GM18511 (cell line): ENCODE results near the gene BTG2.
"Not testable (repeated sequence)": the region's sequence is repeated elsewhere in the genome, so short reads cannot be mapped to it uniquely, and the experiment has no call there.

ENCODE experiments used
- ATAC-seq: cut with Tn5 transposase; IDR thresholded peaks from one replicate; pipeline ENCODE4 v1.9.1; 2021; ENCODE audit warnings: mild to moderate bottlenecking, moderate library complexity; ENCODE audit not compliant: unreplicated experiment

The BTG2 gene, protein sequence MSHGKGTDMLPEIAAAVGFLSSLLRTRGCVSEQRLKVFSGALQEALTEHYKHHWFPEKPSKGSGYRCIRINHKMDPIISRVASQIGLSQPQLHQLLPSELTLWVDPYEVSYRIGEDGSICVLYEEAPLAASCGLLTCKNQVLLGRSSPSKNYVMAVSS

DNA sequence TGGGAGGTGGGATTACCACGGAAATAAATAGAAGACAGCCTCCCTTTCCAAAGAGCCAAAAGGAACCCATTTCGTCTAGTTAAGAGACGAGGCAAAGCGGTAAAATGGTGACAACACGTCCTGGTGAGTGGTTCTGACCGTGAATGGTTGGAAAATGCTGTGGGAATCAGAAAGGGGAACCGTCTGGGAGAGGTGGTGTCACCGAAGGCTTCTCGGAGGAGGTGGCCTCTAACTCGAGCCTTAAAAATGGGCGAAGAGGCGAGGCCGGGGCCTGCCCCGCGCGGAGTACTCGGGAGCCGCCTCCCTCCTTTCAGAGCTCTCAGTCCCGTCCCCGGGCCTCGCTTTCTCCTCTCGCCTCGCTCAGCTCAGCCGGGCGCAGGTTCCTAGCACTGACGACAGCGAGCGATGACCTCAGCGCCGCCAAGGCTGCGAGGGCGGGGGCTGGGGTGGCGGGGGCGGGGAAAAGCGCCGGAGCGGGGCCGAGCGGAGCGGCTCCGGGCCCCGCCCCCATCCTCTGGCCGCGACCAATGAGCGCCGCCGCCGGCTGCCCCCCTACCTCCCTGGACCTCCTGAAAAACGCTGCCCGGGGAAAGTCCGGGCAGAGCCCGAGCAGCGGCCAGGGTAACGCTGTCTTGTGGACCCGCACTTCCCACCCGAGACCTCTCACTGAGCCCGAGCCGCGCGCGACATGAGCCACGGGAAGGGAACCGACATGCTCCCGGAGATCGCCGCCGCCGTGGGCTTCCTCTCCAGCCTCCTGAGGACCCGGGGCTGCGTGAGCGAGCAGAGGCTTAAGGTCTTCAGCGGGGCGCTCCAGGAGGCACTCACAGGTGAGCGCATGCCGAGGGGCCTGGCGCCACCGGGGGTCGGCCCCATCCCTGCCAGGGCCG, at the start of gene BTG2:
BTG2 (plus strand) TSS at position 601 of the 890 bp plus-strand sequence; CDS start at position 689, 88 bp downstream.
- ATAC-seq, result peak; percentile 74

DNA sequence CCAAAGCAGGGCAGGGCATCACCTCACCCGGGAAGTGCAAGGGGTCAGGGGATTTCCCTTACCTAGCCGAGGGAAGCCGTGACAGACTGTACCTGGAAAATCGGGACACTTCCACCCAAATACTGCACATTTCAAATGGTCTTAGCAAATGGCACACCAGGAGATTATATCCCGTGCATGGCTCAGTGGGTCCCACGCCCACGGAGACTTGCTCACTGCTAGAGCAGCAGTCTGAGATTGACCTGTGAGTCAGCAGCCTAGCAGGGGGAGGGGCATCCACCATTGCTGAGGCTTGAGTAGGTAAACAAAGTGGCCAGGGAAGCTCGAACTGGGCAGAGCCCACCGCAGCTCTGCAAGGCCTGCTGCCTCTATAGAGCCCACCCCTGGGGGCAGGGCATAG, 48.7 kb upstream of the BTG2 start:
- not testable (repeated sequence) for ATAC-seq

DNA sequence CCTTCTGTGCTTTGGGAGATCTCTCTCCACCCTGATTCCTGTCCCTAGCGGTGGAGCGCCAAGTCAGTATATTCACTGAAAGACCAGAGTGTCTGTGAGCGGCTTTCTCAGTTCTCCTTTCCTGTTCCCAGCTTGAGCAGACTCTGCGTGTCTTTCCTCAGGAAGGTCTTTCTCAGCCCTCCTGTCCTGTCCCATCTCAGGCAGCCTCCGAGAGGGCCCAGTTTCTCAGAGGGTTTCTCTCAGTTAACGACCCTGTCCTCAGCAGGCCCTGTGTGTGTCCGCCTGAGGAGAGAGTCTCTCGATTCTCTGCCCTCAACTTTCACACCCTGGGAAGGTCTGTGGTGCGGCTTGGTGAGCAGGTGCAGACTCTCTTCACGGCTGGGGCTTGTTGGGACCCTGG, 41.8 kb upstream of the BTG2 start:
- ATAC-seq, result no peak

- ATAC-seq, result no peak
Measured at GRCh38 chr1:203264052-203264501, 41.2 kb upstream of the BTG2 start.

DNA sequence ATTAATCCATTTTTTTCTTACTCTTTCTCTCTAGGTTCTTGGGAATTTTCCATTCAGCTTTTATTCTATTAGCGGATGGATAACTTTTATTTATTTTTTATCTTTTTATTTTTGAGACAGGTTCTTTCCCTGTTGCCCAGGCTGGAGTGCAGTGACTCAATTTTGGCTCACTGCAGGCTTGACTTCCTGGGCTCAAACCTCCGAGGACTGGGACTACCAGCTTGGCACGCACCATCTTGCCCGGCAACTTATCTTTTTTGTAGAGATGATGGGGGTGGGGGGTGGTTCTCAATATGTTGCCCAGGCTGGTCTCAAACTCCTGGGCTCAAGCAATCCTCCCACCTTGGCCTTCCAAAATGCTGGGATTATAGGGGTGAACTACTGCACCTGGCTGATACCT, 39.8 kb upstream of the BTG2 start:
- ATAC-seq, result no peak

GRCh38 chr1:203266140-203266539, 39.2 kb upstream of the BTG2 start:
- not testable (repeated sequence) for ATAC-seq

DNA sequence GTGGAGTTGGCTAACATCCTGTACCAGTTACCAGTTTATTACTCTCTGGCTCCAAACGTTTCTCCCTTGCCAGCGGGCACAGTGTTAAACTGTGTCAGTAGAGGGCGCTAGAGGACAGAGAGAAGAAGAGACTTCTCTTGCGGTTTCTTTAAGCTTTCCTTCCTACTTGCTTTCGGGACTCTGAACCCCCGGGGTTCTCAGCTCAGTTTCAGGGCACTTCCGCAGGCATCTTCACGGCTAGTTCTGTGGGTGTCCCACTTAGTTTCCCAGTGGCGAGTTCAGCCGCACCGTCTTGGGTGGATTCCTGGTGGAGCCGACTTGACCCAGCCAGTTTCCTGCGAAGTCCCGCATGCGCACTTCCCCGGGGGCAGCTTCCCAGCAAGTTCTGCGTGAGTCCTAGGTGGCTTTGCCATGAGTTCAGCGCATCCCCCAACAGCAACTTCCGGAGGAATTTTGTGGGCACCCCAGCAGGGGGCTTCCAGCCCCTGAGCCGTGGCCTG, 37.9 kb upstream of the BTG2 start:
- peak; percentile 67 for ATAC-seq

GRCh38 chr1:203267912-203268311, 37.4 kb upstream of the BTG2 start:
- no peak for ATAC-seq

DNA sequence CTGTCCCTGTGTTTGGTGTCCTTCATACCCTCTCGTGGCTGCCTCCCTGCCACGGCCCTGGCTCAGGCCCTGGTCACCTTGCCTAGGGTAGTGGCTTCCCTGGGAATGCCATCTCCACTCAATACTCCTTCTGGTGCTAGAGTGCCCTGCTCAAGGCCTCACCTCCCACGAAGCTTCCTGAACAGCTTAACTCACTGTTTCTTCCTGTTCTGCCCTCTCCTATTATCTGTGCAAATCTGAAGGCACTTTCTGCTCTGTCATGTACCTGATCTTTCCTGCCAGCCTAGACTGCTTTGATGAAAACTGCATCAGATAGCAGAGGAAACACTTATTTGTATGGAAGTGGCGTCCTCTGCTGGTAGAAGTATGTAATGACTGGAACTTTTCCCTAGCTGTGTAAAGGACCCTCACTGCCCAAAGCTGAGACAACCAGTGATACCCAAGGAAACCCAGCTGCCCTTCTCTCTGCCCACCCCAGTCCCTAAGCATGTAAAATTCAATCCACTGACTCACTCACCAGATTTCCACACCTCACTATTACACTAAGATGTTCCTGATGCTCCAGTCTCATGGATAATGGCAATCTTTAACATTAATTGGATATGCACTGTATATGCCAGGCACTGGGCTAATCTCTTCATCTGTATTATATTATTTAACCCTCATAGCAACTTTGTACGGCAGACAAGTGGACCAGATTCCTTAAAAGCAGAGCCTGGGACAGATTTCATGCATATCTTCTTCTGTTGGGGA, 36.2 kb upstream of the BTG2 start:
- ATAC-seq, result no peak

- ATAC-seq, result no peak
Measured at GRCh38 chr1:203269654-203270020, 35.7 kb upstream of the BTG2 start.

DNA sequence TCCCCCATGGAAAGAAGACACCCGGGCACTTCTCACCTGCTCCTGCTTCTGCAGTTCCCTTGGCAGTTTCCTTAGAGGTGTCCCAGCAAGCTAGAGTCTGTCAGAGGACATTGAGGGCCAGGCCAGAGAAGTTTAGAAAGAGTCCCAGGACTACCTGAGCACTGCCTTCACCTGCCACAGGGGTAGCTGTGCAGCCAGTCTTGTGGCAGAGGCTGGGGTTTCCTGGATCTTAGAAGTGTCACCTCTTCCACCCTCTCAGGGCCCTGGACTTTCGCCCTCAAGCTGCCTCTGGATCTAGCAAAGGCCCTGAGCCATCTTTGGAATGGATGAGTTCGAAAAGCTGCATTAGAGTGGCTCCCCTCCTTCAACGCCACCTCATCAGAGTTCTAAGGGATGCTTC, 34.9 kb upstream of the BTG2 start:
- no peak for ATAC-seq

GRCh38 chr1:203271018-203271743, 34.1 kb upstream of the BTG2 start:
- ATAC-seq, result no peak

GRCh38 chr1:203271962-203272632, 33.2 kb upstream of the BTG2 start:
- no peak for ATAC-seq

DNA sequence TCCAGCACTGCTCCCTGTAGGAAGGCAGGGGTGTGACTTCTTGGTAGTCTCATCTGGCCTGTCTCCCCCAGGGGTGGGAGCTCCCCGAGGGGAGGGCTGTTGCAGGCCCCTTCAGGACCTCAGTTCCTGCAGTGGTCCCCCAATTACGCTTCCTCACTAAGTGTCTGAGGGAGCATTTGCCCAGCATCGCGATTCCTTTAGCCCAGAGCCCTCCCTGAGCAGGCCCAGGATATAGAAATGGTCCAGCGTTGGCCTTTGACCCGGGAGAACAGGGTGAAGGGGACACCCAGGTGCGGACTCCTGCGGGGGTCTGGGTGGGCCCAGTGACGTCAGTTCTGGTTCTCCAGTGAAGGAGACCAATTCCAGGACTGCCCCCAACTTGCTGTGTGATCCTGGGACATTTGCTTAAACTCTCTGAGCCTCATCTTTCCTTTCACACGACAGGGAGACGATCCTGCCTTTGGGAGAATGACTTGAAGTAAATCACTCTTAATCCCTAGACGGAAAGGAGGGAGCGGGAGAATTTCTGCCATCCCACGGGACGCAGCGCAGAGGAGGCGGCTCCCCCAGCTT, 32.6 kb upstream of the BTG2 start:
- ATAC-seq, result no peak

- ATAC-seq, result peak; percentile 66
Measured at GRCh38 chr1:203273206-203273868, 32.0 kb upstream of the BTG2 start.

GRCh38 chr1:203273869-203274602, 31.3 kb upstream of the BTG2 start:
- peak; percentile 18 for ATAC-seq

- no peak for ATAC-seq
Measured at GRCh38 chr1:203274603-203275381, 30.5 kb upstream of the BTG2 start.
